ENCODE data around the gene DLX4.

GRCh38 chr17:49971848-49972485 lies 3.0 kb downstream of the DLX4 start:
- TF ChIP-seq EZH2 (IDR thresholded peaks at IDR 0.05; ENCODE audit: borderline replicate concordance, low read depth, low read length, severe bottlenecking) (peak; percentile 99), FOS (IDR thresholded peaks at IDR 0.05; ENCODE audit: borderline replicate concordance, insufficient read depth, low read length) (no peak), POLR2A (IDR thresholded peaks at IDR 0.05; ENCODE audit: low read depth, low read length) (no peak), MAX (IDR thresholded peaks at IDR 0.05; ENCODE audit: insufficient read depth, insufficient read length) (no peak), POLR2AphosphoS5 (IDR thresholded peaks at IDR 0.05; ENCODE audit: insufficient read depth, low read depth, low read length) (no peak), GATA2 (IDR thresholded peaks at IDR 0.05; ENCODE audit: insufficient read depth, insufficient read length, low read depth, low read length) (no peak), MYC (IDR thresholded peaks at IDR 0.05; ENCODE audit: low read depth, low read length) (no peak), JUN (IDR thresholded peaks at IDR 0.05; ENCODE audit: borderline replicate concordance, insufficient read depth, insufficient read length, low read depth) (no peak)
- TF ChIP-seq, protein P1, sequence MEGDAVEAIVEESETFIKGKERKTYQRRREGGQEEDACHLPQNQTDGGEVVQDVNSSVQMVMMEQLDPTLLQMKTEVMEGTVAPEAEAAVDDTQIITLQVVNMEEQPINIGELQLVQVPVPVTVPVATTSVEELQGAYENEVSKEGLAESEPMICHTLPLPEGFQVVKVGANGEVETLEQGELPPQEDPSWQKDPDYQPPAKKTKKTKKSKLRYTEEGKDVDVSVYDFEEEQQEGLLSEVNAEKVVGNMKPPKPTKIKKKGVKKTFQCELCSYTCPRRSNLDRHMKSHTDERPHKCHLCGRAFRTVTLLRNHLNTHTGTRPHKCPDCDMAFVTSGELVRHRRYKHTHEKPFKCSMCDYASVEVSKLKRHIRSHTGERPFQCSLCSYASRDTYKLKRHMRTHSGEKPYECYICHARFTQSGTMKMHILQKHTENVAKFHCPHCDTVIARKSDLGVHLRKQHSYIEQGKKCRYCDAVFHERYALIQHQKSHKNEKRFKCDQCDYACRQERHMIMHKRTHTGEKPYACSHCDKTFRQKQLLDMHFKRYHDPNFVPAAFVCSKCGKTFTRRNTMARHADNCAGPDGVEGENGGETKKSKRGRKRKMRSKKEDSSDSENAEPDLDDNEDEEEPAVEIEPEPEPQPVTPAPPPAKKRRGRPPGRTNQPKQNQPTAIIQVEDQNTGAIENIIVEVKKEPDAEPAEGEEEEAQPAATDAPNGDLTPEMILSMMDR (IDR thresholded peaks at IDR 0.05; ENCODE audit: extremely low read depth in 1 of 2, insufficient read depth in 1 of 2, low read depth in 1 of 2, low read length in 2 of 2), result no peak

Data from endothelial cell of umbilical vein (primary cell).